Kidney (tissue), 14 donors: ENCODE measurements around the gene AVPR2. TPM values are rescaled to one million over a fixed set of nuclear protein-coding genes. Genes with fewer than 3 reads are reported as not detected.

Experiments used
- DNase-seq, 5 donors: peaks; one replicate each; pipeline ENCODE4 v3.0.0-alpha.2; 2013 to 2020
- FAIRE-seq: peaks from 2 replicates; lab custom pipeline; 2012; peaks lifted over from hg19 to GRCh38; lab: Jason Lieb, UNC
- H3K27ac ChIP-seq, 2 donors: one replicate each; pipeline ENCODE4 v1.7.0; 2013; ENCODE audit warnings: low read depth in 2 of 2, low read length in 2 of 2, inconsistent platforms in 1 of 2
- H3K27me3 ChIP-seq: one replicate; pipeline ENCODE4 v1.7.1; 2013; ENCODE audit warnings: low read length, inconsistent platforms; ENCODE audit not compliant: control insufficient read depth, insufficient read depth
- H3K36me3 ChIP-seq, 3 donors: one replicate each; pipeline versions ENCODE4 v1.7.0 to v1.7.1; 2013; ENCODE audit warnings: low read length in 3 of 3, control low read depth in 1 of 3, inconsistent platforms in 1 of 3; ENCODE audit not compliant: insufficient read depth in 3 of 3, control insufficient read depth in 2 of 3
- H3K4me1 ChIP-seq, 3 donors: one replicate each; pipeline versions ENCODE4 v1.7.0 to v1.7.1; 2013; ENCODE audit warnings: low read length in 3 of 3, inconsistent platforms in 1 of 3, low read depth in 1 of 3; ENCODE audit not compliant: control insufficient read depth in 2 of 3, insufficient read depth in 2 of 3
- H3K4me3 ChIP-seq, 3 donors: one replicate each; pipeline versions ENCODE4 v1.7.0 to v1.8.1; 2013; ENCODE audit warnings: low read length in 3 of 3, control low read depth in 1 of 3, inconsistent platforms in 1 of 3
- H3K9ac ChIP-seq, 3 donors: one replicate each; pipeline versions ENCODE4 v1.7.0 to v1.7.1; 2013; ENCODE audit warnings: low read length in 3 of 3, control low read depth in 1 of 3, inconsistent platforms in 1 of 3
- H3K9me3 ChIP-seq, 3 donors: one replicate each; pipeline versions ENCODE4 v1.7.0 to v1.7.1; 2013; ENCODE audit warnings: low read length in 3 of 3, control low read depth in 1 of 3, inconsistent platforms in 1 of 3; ENCODE audit not compliant: control insufficient read depth in 2 of 3, insufficient read depth in 1 of 3
- CTCF ChIP-seq: IDR thresholded peaks from 3 replicates; pipeline ENCODE4 v1.5.1; 2012; ENCODE audit warnings: mild to moderate bottlenecking, moderate library complexity, borderline replicate concordance; ENCODE audit not compliant: insufficient read depth; ENCODE audit errors: extremely low read depth
- intact Hi-C: fragments of 100-400 bp; cut with DNase I; formaldehyde crosslinking; loops from one replicate; pipeline ENCODE4 v1.11.1; 2022
- polyA plus RNA-seq: library from polyadenylated mRNA; stranded (reverse); fragments of 350-450 nt; fragmentation: Illumina TruSeq; extraction: RNeasy Lipid Tissue Mini Kit (QIAGEN cat#74804); gene quantifications from one replicate; pipeline ENCODE4 v1.2.3, GENCODE V29; 2014; ENCODE audit warnings: low read depth, low replicate concordance; ENCODE audit not compliant: insufficient read depth
- total RNA-seq: library from RNA; stranded (reverse); fragmentation: NEBNext Ultra II Directional; extraction: Animal tissue kit (Norgen Biotek cat#: 25700); gene quantifications from one replicate; pipeline ENCODE4 v1.2.1, GENCODE V29; 2021
- donor health status: control.
- donor health status: control.
- donor health status: control.
- donor health status: control.
- donor health status: control.
- donor health status: DM: yes; HTN: yes; CAD: no.
- donor health status: Normal renal cell carcinoma (clear cell type).

Gene AVPR2
- total and polyA plus RNA-seq, 2 donors from 2014 or later, result 2.3 to 22.1 TPM

- DNase-seq (peak in 2 of 5 donors; percentile 7 to 52), FAIRE-seq (no peak)
- TF ChIP-seq CTCF, result no peak
- H3K9ac ChIP-seq, result no peak overlapping the region
- peak overlapping the region in 1 of 2 donors; percentile 28 for H3K27ac ChIP-seq
- peaks cover 0 to 10% (median 0%) of the 10 kb centered on the region in 3 donors for H3K4me1 ChIP-seq
- no peak overlapping the region for H3K4me3 ChIP-seq
- no peaks in the 10 kb centered on the region for H3K27me3 ChIP-seq
- peaks cover 2 to 23% (median 2%) of the 10 kb centered on the region in 3 donors for H3K36me3 ChIP-seq
- intact Hi-C loops, result no loop called here
- H3K9me3 ChIP-seq, result no peaks in the 10 kb centered on the region
These were observed 44.7 kb downstream of the AVPR2 start for GRCh38 chrX:153948847-153949805.

GRCh38 chrX:153950127-153950526 is 45.7 kb downstream of the AVPR2 start:
- no peak overlapping the region for H3K27ac ChIP-seq
- H3K9me3 ChIP-seq, result no peaks in the 10 kb centered on the region
- intact Hi-C loops, result loop anchor here (10.0 kb wide), 1 partner anchor 185 kb away; the partner anchor contains the start of gene PLXNB3
- H3K27me3 ChIP-seq, result no peaks in the 10 kb centered on the region
- TF ChIP-seq CTCF, result no peak
- no peak overlapping the region for H3K9ac ChIP-seq
- H3K36me3 ChIP-seq, result peaks cover 2 to 23% (median 2%) of the 10 kb centered on the region in 3 donors
- no peak overlapping the region for H3K4me3 ChIP-seq
- H3K4me1 ChIP-seq, result peaks cover 0 to 7% (median 0%) of the 10 kb centered on the region in 3 donors
- DNase-seq (no peak), FAIRE-seq (no peak)

DNA sequence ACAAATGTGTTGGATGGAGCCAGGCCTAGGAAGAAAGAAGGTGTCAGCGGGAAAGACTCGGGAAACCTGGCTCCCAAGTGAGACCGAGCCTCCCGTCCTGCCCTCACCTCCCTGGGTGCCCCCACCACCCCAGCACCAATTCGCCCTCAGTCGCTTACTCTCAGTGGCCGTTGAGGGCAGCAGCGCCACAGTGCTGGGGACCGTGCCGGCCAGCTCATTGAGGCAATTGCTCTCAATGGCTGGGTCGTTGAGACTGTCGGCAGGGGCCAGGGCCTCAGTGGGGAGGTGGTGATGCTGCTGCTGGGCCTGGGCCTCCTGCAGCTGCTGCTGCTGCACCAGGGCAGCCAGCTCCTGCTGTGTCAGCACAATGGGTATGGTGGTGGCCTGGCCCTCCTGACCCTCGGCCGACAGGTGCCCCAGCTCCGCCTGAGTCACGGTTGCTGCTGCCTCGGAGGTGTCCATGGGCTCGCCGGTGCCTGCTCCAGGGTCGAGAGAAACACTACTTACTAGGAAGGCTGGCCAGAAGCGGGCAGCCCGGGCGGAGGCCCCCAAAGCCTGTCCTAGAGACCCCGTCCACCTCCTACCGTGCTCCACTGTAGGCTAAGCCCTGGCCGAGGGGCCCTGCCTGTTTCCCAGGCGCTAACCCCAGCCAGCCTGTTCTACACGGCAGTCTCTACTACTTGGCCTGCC is 47.4 kb downstream of the AVPR2 start:
- TF ChIP-seq CTCF, result no peak
- no peak overlapping the region for H3K9ac ChIP-seq
- H3K9me3 ChIP-seq, result no peaks in the 10 kb centered on the region
- H3K27ac ChIP-seq, result no peak overlapping the region
- peaks cover 2 to 31% (median 2%) of the 10 kb centered on the region in 3 donors for H3K36me3 ChIP-seq
- H3K4me3 ChIP-seq, result no peak overlapping the region
- intact Hi-C loops, result loop anchor here (10.0 kb wide), 1 partner anchor 187 kb away; the partner anchor contains the start of gene PLXNB3
- FAIRE-seq (no peak), DNase-seq (no peak)
- H3K4me1 ChIP-seq, result peaks cover 0 to 7% (median 0%) of the 10 kb centered on the region in 3 donors
- H3K27me3 ChIP-seq, result no peaks in the 10 kb centered on the region
